Measurements from ENCODE around the gene HERC5.
"Not testable (repeated sequence)": the region's sequence is repeated elsewhere in the genome, so short reads cannot be mapped to it uniquely, and the experiment has no call there.

Gene HERC5

GRCh38 chr4:88456670-88457306 is at the start of gene HERC5:
Gene HERC5, plus strand, starts transcription at chr4:88457119. Its CDS starts 151 bp downstream, at chr4:88457270.
- DNase-seq (ENCODE audit: extremely low read depth in 1 of 2, low read depth in 1 of 2), result peak; percentile 69 to 72

- no peak for DNase-seq (ENCODE audit: extremely low read depth in 1 of 2, low read depth in 1 of 2)
Measured at GRCh38 chr4:88409206-88409605, 47.7 kb upstream of the HERC5 start.

GRCh38 chr4:88409789-88410188 is 47.1 kb upstream of the HERC5 start:
- DNase-seq (ENCODE audit: extremely low read depth in 1 of 2, low read depth in 1 of 2), result no peak

- DNase-seq (ENCODE audit: extremely low read depth in 1 of 2, low read depth in 1 of 2), result peak in 1 of 2 donors; percentile 8
Measured at GRCh38 chr4:88411491-88412096, 45.3 kb upstream of the HERC5 start.

GRCh38 chr4:88413801-88414200 is 43.1 kb upstream of the HERC5 start:
- DNase-seq (ENCODE audit: extremely low read depth in 1 of 2, low read depth in 1 of 2), result no peak

GRCh38 chr4:88414755-88415154 is 42.2 kb upstream of the HERC5 start:
- no peak for DNase-seq (ENCODE audit: extremely low read depth in 1 of 2, low read depth in 1 of 2)

- DNase-seq (ENCODE audit: extremely low read depth in 1 of 2, low read depth in 1 of 2), result no peak
Measured at GRCh38 chr4:88415982-88416381, 40.9 kb upstream of the HERC5 start.

- no peak for DNase-seq (ENCODE audit: extremely low read depth in 1 of 2, low read depth in 1 of 2)
Measured at GRCh38 chr4:88418411-88418810, 38.5 kb upstream of the HERC5 start.

GRCh38 chr4:88419874-88420273 is 37.0 kb upstream of the HERC5 start:
- DNase-seq (ENCODE audit: extremely low read depth in 1 of 2, low read depth in 1 of 2), result no peak

- DNase-seq (ENCODE audit: extremely low read depth in 1 of 2, low read depth in 1 of 2), result no peak
Measured at GRCh38 chr4:88420844-88421243, 36.1 kb upstream of the HERC5 start.

GRCh38 chr4:88422403-88422802 is 34.5 kb upstream of the HERC5 start:
- DNase-seq (ENCODE audit: extremely low read depth in 1 of 2, low read depth in 1 of 2), result no peak

- no peak for DNase-seq (ENCODE audit: extremely low read depth in 1 of 2, low read depth in 1 of 2)
Measured at GRCh38 chr4:88429401-88429800, 27.5 kb upstream of the HERC5 start.

GRCh38 chr4:88435987-88436693 is 20.8 kb upstream of the HERC5 start:
- DNase-seq (ENCODE audit: extremely low read depth in 1 of 2, low read depth in 1 of 2), result no peak

GRCh38 chr4:88437873-88438272 is 19.0 kb upstream of the HERC5 start:
- not testable (repeated sequence) for DNase-seq (ENCODE audit: extremely low read depth in 1 of 2, low read depth in 1 of 2)

- DNase-seq (ENCODE audit: extremely low read depth in 1 of 2, low read depth in 1 of 2), result no peak
Measured at GRCh38 chr4:88439161-88439760, 17.7 kb upstream of the HERC5 start.

- DNase-seq (ENCODE audit: extremely low read depth in 1 of 2, low read depth in 1 of 2), result no peak
Measured at GRCh38 chr4:88440146-88440545, 16.8 kb upstream of the HERC5 start.

GRCh38 chr4:88441696-88442095 is 15.2 kb upstream of the HERC5 start:
- DNase-seq (ENCODE audit: extremely low read depth in 1 of 2, low read depth in 1 of 2), result no peak

GRCh38 chr4:88442689-88443191 is 14.2 kb upstream of the HERC5 start:
- no peak for DNase-seq (ENCODE audit: extremely low read depth in 1 of 2, low read depth in 1 of 2)

GRCh38 chr4:88443486-88443885 is 13.4 kb upstream of the HERC5 start:
- DNase-seq (ENCODE audit: extremely low read depth in 1 of 2, low read depth in 1 of 2), result no peak

- DNase-seq (ENCODE audit: extremely low read depth in 1 of 2, low read depth in 1 of 2), result no peak
Measured at GRCh38 chr4:88445252-88445651, 11.7 kb upstream of the HERC5 start.

- DNase-seq (ENCODE audit: extremely low read depth in 1 of 2, low read depth in 1 of 2), result no peak
Measured at GRCh38 chr4:88446124-88446523, 10.8 kb upstream of the HERC5 start.
